IMR-90 (cell line): ENCODE results near the gene L3MBTL3. TPM values are rescaled to one million over a fixed set of nuclear protein-coding genes. Genes with fewer than 3 reads are reported as not detected.

ENCODE experiments used
- ATAC-seq: fragments of 200-7000 bp; cut with Tn5 transposase; 2 replicates; pipeline ENCODE4 v1.9.1; 2020; ENCODE audit warnings: low read depth, mild to moderate bottlenecking, moderate library complexity
- BruUV-seq: library from RNA; stranded (reverse); fragments of 400-500 nt; replicated peaks from 2 replicates; lab custom pipeline; 2021; lab: Mats Ljungman, UMichigan
- CTCF ChIA-PET: fragments of 300-600 bp; formaldehyde crosslinking; extraction: SDS; loops from one replicate; lab custom pipeline; 2021; ENCODE audit warnings: antibody characterized with exemption; lab: Yijun Ruan, JAX
- POLR2A ChIA-PET: fragments of 300-600 bp; sonication (Branson Sonifier 250); formaldehyde crosslinking; loops from one replicate; lab custom pipeline; 2022; ENCODE audit warnings: antibody characterized with exemption; ENCODE audit not compliant: unreplicated experiment; lab: Charles Lee
- DNase-seq: peaks from one replicate; pipeline ENCODE4 v3.0.0; 2013
- H2AFZ ChIP-seq: replicated peaks from 2 replicates; pipeline ENCODE3; 2013; ENCODE audit warnings: low read length, mild to moderate bottlenecking; ENCODE audit not compliant: poor library complexity
- H2AK5ac ChIP-seq: 2 replicates; pipeline ENCODE4 v1.6.1; 2013; ENCODE audit warnings: low read depth, low read length, inconsistent platforms
- H2AK9ac ChIP-seq: replicated peaks from 2 replicates; pipeline ENCODE3; 2013; ENCODE audit warnings: mild to moderate bottlenecking, low read depth, low read length, moderate library complexity; ENCODE audit not compliant: poor library complexity
- H2BK120ac ChIP-seq: 2 replicates; pipeline ENCODE4 v1.6.1; 2013; ENCODE audit warnings: low read depth, low read length, inconsistent platforms
- H2BK15ac ChIP-seq: 3 replicates; pipeline ENCODE4 v1.6.1; 2013; ENCODE audit warnings: low read depth, low read length, inconsistent platforms
- H2BK20ac ChIP-seq: 2 replicates; pipeline ENCODE4 v1.6.1; 2013; ENCODE audit warnings: low read depth, mild to moderate bottlenecking, inconsistent platforms, low read length, moderate library complexity
- H2BK5ac ChIP-seq: 2 replicates; pipeline ENCODE4 v1.6.1; 2013; ENCODE audit warnings: mild to moderate bottlenecking, low read depth, low read length, inconsistent platforms; ENCODE audit not compliant: poor library complexity, severe bottlenecking
- H3K14ac ChIP-seq: replicated peaks from 2 replicates; pipeline ENCODE4 v1.6.1; 2013; ENCODE audit warnings: low read depth, low read length, inconsistent platforms
- H3K18ac ChIP-seq: 2 replicates; pipeline ENCODE4 v1.6.1; 2013; ENCODE audit warnings: low read depth, low read length, control low read depth
- H3K23ac ChIP-seq: 2 replicates; pipeline ENCODE4 v1.6.1; 2013; ENCODE audit warnings: low read depth, low read length, inconsistent platforms
- H3K27ac ChIP-seq: 2 replicates; pipeline ENCODE4 v1.5.1; 2013; ENCODE audit warnings: mild to moderate bottlenecking, control low read depth, low read length; ENCODE audit not compliant: insufficient read depth
- H3K27me3 ChIP-seq: 2 replicates; pipeline ENCODE4 v1.6.1; 2013; ENCODE audit warnings: low read length; ENCODE audit not compliant: control insufficient read depth, insufficient read depth
- H3K36me3 ChIP-seq: 2 replicates; pipeline ENCODE4 v1.6.1; 2013; ENCODE audit warnings: low read length, mixed read lengths; ENCODE audit not compliant: control insufficient read depth, insufficient read depth
- H3K4ac ChIP-seq: 2 replicates; pipeline ENCODE4 v1.6.1; 2013; ENCODE audit warnings: low read depth, low read length, inconsistent platforms
- H3K4me1 ChIP-seq: 2 replicates; pipeline ENCODE4 v1.6.1; 2013; ENCODE audit warnings: low read length, mixed read lengths; ENCODE audit not compliant: control insufficient read depth, insufficient read depth
- H3K4me2 ChIP-seq: 2 replicates; pipeline ENCODE4 v1.6.1; 2013; ENCODE audit warnings: low read depth, mild to moderate bottlenecking, control low read depth, low read length, moderate library complexity
- H3K4me3 ChIP-seq: 2 replicates; pipeline ENCODE4 v1.5.1; 2013; ENCODE audit warnings: low read depth, mild to moderate bottlenecking, control low read depth, low read length, moderate library complexity; ENCODE audit not compliant: insufficient read depth
- H3K56ac ChIP-seq: 2 replicates; pipeline ENCODE4 v1.6.1; 2013; ENCODE audit warnings: low read length, inconsistent platforms; ENCODE audit not compliant: insufficient read depth; ENCODE audit errors: extremely low read depth
- H3K79me1 ChIP-seq, 2 experiments: 2 replicates each; pipeline ENCODE4 v1.6.1; 2013; ENCODE audit warnings: low read length in 2 of 2, inconsistent platforms in 1 of 2, low read depth in 1 of 2
- H3K9ac ChIP-seq: 2 replicates; pipeline ENCODE4 v1.6.1; 2013; ENCODE audit warnings: low read depth, low read length, control low read depth
- H3K9me1 ChIP-seq: 2 replicates; pipeline ENCODE4 v1.6.1; 2013; ENCODE audit warnings: low read length, inconsistent platforms; ENCODE audit not compliant: insufficient read depth
- H3K9me3 ChIP-seq: 2 replicates; pipeline ENCODE4 v1.6.1; 2013; ENCODE audit warnings: low read length; ENCODE audit not compliant: control insufficient read depth, insufficient read depth
- H4K20me1 ChIP-seq: 2 replicates; pipeline ENCODE4 v1.6.1; 2013; ENCODE audit warnings: low read length, inconsistent platforms; ENCODE audit not compliant: insufficient read depth
- H4K5ac ChIP-seq: 2 replicates; pipeline ENCODE4 v1.6.1; 2013; ENCODE audit warnings: mild to moderate bottlenecking, low read depth, low read length, control low read depth
- H4K8ac ChIP-seq, 2 experiments: 2 replicates each; pipeline ENCODE4 v1.6.1; 2013; ENCODE audit warnings: low read depth in 2 of 2, low read length in 2 of 2, control low read depth in 1 of 2, inconsistent platforms in 1 of 2
- H4K91ac ChIP-seq: 2 replicates; pipeline ENCODE4 v1.6.1; 2013; ENCODE audit warnings: low read depth, low read length, inconsistent platforms; ENCODE audit not compliant: insufficient read depth
- CEBPB ChIP-seq: IDR thresholded peaks from 2 replicates; pipeline ENCODE4 v1.6.1; 2012; ENCODE audit warnings: low read depth, low read length, improper control_type of control experiment
- CHD1 ChIP-seq: IDR thresholded peaks from 2 replicates; pipeline ENCODE4 v1.6.1; 2012; ENCODE audit warnings: low read depth, low read length, improper control_type of control experiment
- ELK1 ChIP-seq: fragments of 150-350 bp; IDR thresholded peaks from 2 replicates; pipeline ENCODE4 v1.6.1; 2016; ENCODE audit warnings: low read depth, mild to moderate bottlenecking, low read length, moderate library complexity, borderline replicate concordance
- MXI1 ChIP-seq: IDR thresholded peaks from 2 replicates; pipeline ENCODE4 v1.6.1; 2012; ENCODE audit warnings: low read depth, mild to moderate bottlenecking, low read length, moderate library complexity, borderline replicate concordance
- NFE2L2 ChIP-seq: fragments of 150-350 bp; IDR thresholded peaks from 2 replicates; pipeline ENCODE4 v1.6.1; 2016; ENCODE audit warnings: low read depth, mild to moderate bottlenecking, low read length
- WGBS, 2 experiments: methylation state at CpG; one replicate each; pipeline versions ENCODE4 v1.1.5 to v1.1.7; 2013; ENCODE audit warnings: missing lambda C conversion rate in 2 of 2; ENCODE audit not compliant: insufficient read length in 1 of 2; ENCODE audit errors: extremely low coverage in 2 of 2; 5-methylcytosine and 5-hydroxymethylcytosine counted together
- dilution Hi-C: fragments of 300-500 bp; cut with HindIII; formaldehyde crosslinking; loops from one replicate; pipeline ENCODE4 v1.14.3; 2018; ENCODE audit warnings: low sequenced_read_pairs; ENCODE audit not compliant: unreplicated experiment
- in situ Hi-C: fragments of 300-500 bp; cut with MboI; formaldehyde crosslinking; loops from 3 replicates; pipeline ENCODE4 v1.14.3; 2019; ENCODE audit warnings: low sequenced_read_pairs, inconsistent platforms, mixed read lengths
- intact Hi-C: fragments of 100-400 bp; cut with micrococcal nuclease; formaldehyde crosslinking; loops from 2 replicates; pipeline ENCODE4 v1.10.0; 2022
- polyA plus RNA-seq, 3 experiments: library from polyadenylated mRNA; depleted of rRNA; stranded (reverse); fragments of >200 nt; gene quantifications; 2 replicates each; pipeline ENCODE4 v1.2.3, GENCODE V29; 2012; ENCODE audit warnings: low replicate concordance in 1 of 3
- total RNA-seq: library from RNA; depleted of rRNA; stranded (reverse); fragments of >200 nt; gene quantifications from 2 replicates; pipeline ENCODE4 v1.2.3, GENCODE V29; 2012

The L3MBTL3 gene
- total and polyA plus RNA-seq, 2 of the 4 experiments (the other 2 are of a cell fraction), result 7.2 to 10.9 TPM

GRCh38 chr6:130164251-130164650 is 145.9 kb downstream of the L3MBTL3 start:
- dilution Hi-C loops, result no loop called here
- no peak overlapping the region for H3K18ac ChIP-seq
- in situ Hi-C loops, result no loop called here

More at GRCh38 chr6:130164251-130164650, 145.9 kb downstream of the L3MBTL3 start:
- BruUV-seq, result no TSS peak
- H3K14ac ChIP-seq, result no peak overlapping the region
- H2BK5ac ChIP-seq, result no peak overlapping the region
- no peaks in the 10 kb centered on the region for H3K27me3 ChIP-seq
- H2BK15ac ChIP-seq, result no peak overlapping the region
- TF ChIP-seq CHD1, result no peak
- TF ChIP-seq CEBPB, result no peak
- no peak for TF ChIP-seq MXI1
- no peak for TF ChIP-seq NFE2L2
- no peak for TF ChIP-seq ELK1
- CTCF ChIA-PET, result no interaction called here
- H4K91ac ChIP-seq, result no peak overlapping the region
- no peaks in the 10 kb centered on the region for H4K20me1 ChIP-seq
- H3K23ac ChIP-seq, result no peak overlapping the region
- intact Hi-C loops, result no loop called here
- no peak overlapping the region for H4K8ac ChIP-seq
- no peaks in the 10 kb centered on the region for H3K9me1 ChIP-seq
- H3K4me2 ChIP-seq, result no peak overlapping the region
- H3K56ac ChIP-seq, result no peak overlapping the region
- H4K5ac ChIP-seq, result no peak overlapping the region
- H3K36me3 ChIP-seq, result no peaks in the 10 kb centered on the region
- H2BK20ac ChIP-seq, result no peak overlapping the region
- no peak overlapping the region for H2AFZ ChIP-seq
- WGBS, 2 experiments, result no CpG with 5 or more reads among the region's 4 CpGs
- H3K9ac ChIP-seq, result no peak overlapping the region
- POLR2A ChIA-PET, result no interaction called here
- no peak overlapping the region for H2AK9ac ChIP-seq
- H2BK120ac ChIP-seq, result no peak overlapping the region
- no peak overlapping the region for H2AK5ac ChIP-seq
- DNase-seq (no peak), ATAC-seq (no peak)
- 0 out of 2 replicates have a peak, but pooled peaks cover 1% of the 10 kb centered on the region for H3K4me1 ChIP-seq
- no peak overlapping the region for H3K27ac ChIP-seq
- H3K4ac ChIP-seq, result no peak overlapping the region
- H3K79me1 ChIP-seq, result no peaks in the 10 kb centered on the region
- H3K9me3 ChIP-seq, result peaks cover 2% of the 10 kb centered on the region; the same call in 1 of the 2 replicates
- no peak overlapping the region for H3K4me3 ChIP-seq
